GM19023 (cell line): ENCODE measurements around the gene TNFRSF11A.

Experiments
- ATAC-seq: cut with Tn5 transposase; IDR thresholded peaks from one replicate; pipeline ENCODE4 v1.9.1; 2021; ENCODE audit warnings: mild to moderate bottlenecking, moderate library complexity; ENCODE audit not compliant: unreplicated experiment

Gene TNFRSF11A

GRCh38 chr18:62377131-62377807 is 52.2 kb downstream of the TNFRSF11A start:
- ATAC-seq = no peak

- no peak for ATAC-seq
Measured at GRCh38 chr18:62379051-62379450, 53.9 kb downstream of the TNFRSF11A start.

GRCh38 chr18:62381373-62381772 is 56.3 kb downstream of the TNFRSF11A start:
- no peak for ATAC-seq

GRCh38 chr18:62384068-62384467 is 59.0 kb downstream of the TNFRSF11A start:
- ATAC-seq = no peak

- no peak for ATAC-seq
Measured at GRCh38 chr18:62384610-62385097, 59.5 kb downstream of the TNFRSF11A start.

GRCh38 chr18:62386091-62386490 is 61.0 kb downstream of the TNFRSF11A start:
- ATAC-seq = no peak

- no peak for ATAC-seq
Measured at GRCh38 chr18:62386601-62387000, 61.5 kb downstream of the TNFRSF11A start.

- ATAC-seq = no peak
Measured at GRCh38 chr18:62387257-62387656, 62.1 kb downstream of the TNFRSF11A start.

GRCh38 chr18:62388855-62389760 is 64.0 kb downstream of the TNFRSF11A start:
- ATAC-seq = no peak

- no peak for ATAC-seq
Measured at GRCh38 chr18:62389761-62390481, 64.8 kb downstream of the TNFRSF11A start.

GRCh38 chr18:62394006-62394763 is 69.1 kb downstream of the TNFRSF11A start:
- ATAC-seq = no peak

- ATAC-seq = no peak
Measured at GRCh38 chr18:62396381-62396780, 71.3 kb downstream of the TNFRSF11A start.

- no peak for ATAC-seq
Measured at GRCh38 chr18:62396967-62397366, 71.9 kb downstream of the TNFRSF11A start.

GRCh38 chr18:62398291-62398690 is 73.2 kb downstream of the TNFRSF11A start:
- ATAC-seq = no peak

GRCh38 chr18:62399276-62399675 is 74.2 kb downstream of the TNFRSF11A start:
- ATAC-seq = no peak

GRCh38 chr18:62399781-62400308 is 74.7 kb downstream of the TNFRSF11A start:
- ATAC-seq = peak; percentile 61

GRCh38 chr18:62400916-62401315 is 75.8 kb downstream of the TNFRSF11A start:
- no peak for ATAC-seq

- ATAC-seq = no peak
Measured at GRCh38 chr18:62402342-62402948, 77.3 kb downstream of the TNFRSF11A start.

GRCh38 chr18:62403120-62403519 is 78.0 kb downstream of the TNFRSF11A start:
- no peak for ATAC-seq

GRCh38 chr18:62404881-62405280 is 79.8 kb downstream of the TNFRSF11A start:
- ATAC-seq = no peak
